A549 (cell line): ENCODE measurements around the gene TMCC3. TPM values are rescaled to one million over a fixed set of nuclear protein-coding genes. Genes with fewer than 3 reads are reported as not detected.
"Not testable (repeated sequence)": the region's sequence is repeated elsewhere in the genome, so short reads cannot be mapped to it uniquely, and the experiment has no call there.

ENCODE experiments used
- ATAC-seq, 2 experiments: fragments of 200-7000 bp in 1 of 2; fragments of >200 bp in 1 of 2; cut with Nextera tagmentation in 1 of 2; cut with Tn5 transposase in 1 of 2; 3 replicates each; pipeline versions ENCODE4 v1.8.0 to v1.9.1; 2018 to 2020; ENCODE audit warnings: mild to moderate bottlenecking in 1 of 2, moderate library complexity in 1 of 2
- CTCF ChIA-PET: fragments of 300-600 bp; sonication (Branson Sonifier 250); formaldehyde crosslinking; extraction: SDS; loops from one replicate; lab custom pipeline; 2021; ENCODE audit warnings: antibody characterized with exemption, inconsistent platforms; lab: Yijun Ruan, JAX
- POLR2A ChIA-PET: fragments of 350-600 bp; formaldehyde crosslinking; extraction: SDS; loops from one replicate; lab custom pipeline; 2021; ENCODE audit warnings: antibody characterized with exemption, inconsistent platforms; lab: Yijun Ruan, JAX
- DNase-seq, 2 experiments: peaks; one replicate each; pipeline versions ENCODE4 v3.0.0 to v3.0.0-alpha.2; 2011 to 2016; ENCODE audit warnings: low read depth in 1 of 2, low spot score in 1 of 2
- FAIRE-seq: peaks from 2 replicates; lab custom pipeline; 2011; peaks lifted over from hg19 to GRCh38; lab: Jason Lieb, UNC
- H3K27ac ChIP-seq, 2 experiments: fragments of >200 bp; sonication (Bioruptor Twin); formaldehyde crosslinking; 3 replicates each; pipeline ENCODE4 v1.5.1; 2016 to 2017
- H3K4me1 ChIP-seq: fragments of >200 bp; sonication (Bioruptor Twin); formaldehyde crosslinking; 3 replicates; pipeline ENCODE4 v1.6.1; 2016
- H3K4me2 ChIP-seq: fragments of >200 bp; sonication (Bioruptor Twin); formaldehyde crosslinking; 3 replicates; pipeline ENCODE4 v1.6.1; 2016
- H3K4me3 ChIP-seq: fragments of >200 bp; sonication (Bioruptor Twin); formaldehyde crosslinking; 3 replicates; pipeline ENCODE4 v1.5.1; 2016
- H3K9me3 ChIP-seq: fragments of >200 bp; sonication (Bioruptor Twin); formaldehyde crosslinking; 3 replicates; pipeline ENCODE4 v1.6.1; 2016
- EHMT2 ChIP-seq: fragments of 200-600 bp; sonication (generic); IDR thresholded peaks from 2 replicates; pipeline ENCODE4 v1.6.1; 2016; ENCODE audit warnings: antibody characterized with exemption, low read depth, mild to moderate bottlenecking, moderate library complexity
- ESRRA ChIP-seq: fragments of 150-350 bp; IDR thresholded peaks from 2 replicates; pipeline ENCODE4 v1.6.1; 2014; ENCODE audit warnings: mild to moderate bottlenecking, low read length, borderline replicate concordance
- HDAC2 ChIP-seq: fragments of 200-600 bp; sonication (generic); IDR thresholded peaks from 2 replicates; pipeline ENCODE4 v1.6.1; 2016
- HOXB5 ChIP-seq: fragments of 250-450 bp; sonication (Bioruptor Pico); IDR thresholded peaks from 2 replicates; pipeline ENCODE4 v1.5.0; 2020; ENCODE audit warnings: mild to moderate bottlenecking, moderate library complexity
- JUNB ChIP-seq: fragments of >200 bp; sonication (Bioruptor Twin); formaldehyde crosslinking; IDR thresholded peaks from 2 replicates; pipeline ENCODE4 v1.6.1; 2016
- NPAS2 ChIP-seq: fragments of 250-450 bp; sonication (Bioruptor Pico); IDR thresholded peaks from 2 replicates; pipeline ENCODE4 v1.8.0; 2022; ENCODE audit warnings: mild to moderate bottlenecking, moderate library complexity, borderline replicate concordance
- PHF8 ChIP-seq: fragments of 200-600 bp; sonication (generic); IDR thresholded peaks from 2 replicates; pipeline ENCODE4 v1.6.1; 2016; ENCODE audit warnings: low read depth, mild to moderate bottlenecking, antibody characterized with exemption, moderate library complexity, borderline replicate concordance
- RAD21 ChIP-seq, 2 experiments: fragments of >200 bp in 1 of 2; sonication (Bioruptor Twin) in 1 of 2; formaldehyde crosslinking in 1 of 2; IDR thresholded peaks in 1 of 2; conservative IDR thresholded peaks in 1 of 2; 2 replicates in 1 of 2; 3 replicates in 1 of 2; pipeline ENCODE4 v1.6.1; 2012 to 2018; ENCODE audit warnings: inconsistent platforms in 1 of 2
- ZC3H11A ChIP-seq: fragments of 450-650 bp; IDR thresholded peaks from 2 replicates; pipeline ENCODE4 v1.6.1; 2014; ENCODE audit warnings: antibody characterized with exemption, mild to moderate bottlenecking
- ZNF302 ChIP-seq: fragments of 250-450 bp; sonication (Bioruptor Pico); IDR thresholded peaks from 2 replicates; pipeline ENCODE4 v1.9.0; 2021; ENCODE audit warnings: inconsistent platforms, mild to moderate bottlenecking, moderate library complexity
- ZSCAN20 ChIP-seq: fragments of 250-450 bp; sonication (Bioruptor Pico); IDR thresholded peaks from 2 replicates; pipeline ENCODE4 v1.8.0; 2022; ENCODE audit warnings: mild to moderate bottlenecking, moderate library complexity
- WGBS: methylation state at CpG from one replicate; pipeline ENCODE4 v1.1.6; 2017; ENCODE audit errors: missing lambda C conversion rate; 5-methylcytosine and 5-hydroxymethylcytosine counted together
- polyA plus RNA-seq, 4 experiments: library from polyadenylated mRNA; depleted of rRNA in 3 of 4; stranded (reverse); fragments of >200 nt; fragmentation: RNase III in 1 of 4; extraction: RNeasy Plus Mini Kit Qiagen cat#74134 plus additional on column Dnase treatment in 1 of 4; gene quantifications; 2 replicates in 3 of 4; 3 replicates in 1 of 4; pipeline ENCODE4 v1.2.3, GENCODE V29; 2011 to 2017
- TF ChIP-seq, protein P1 (sequence below): fragments of 200-600 bp; sonication (generic); IDR thresholded peaks from 2 replicates; pipeline ENCODE4 v1.6.1; 2016; ENCODE audit warnings: antibody characterized with exemption, mild to moderate bottlenecking, moderate library complexity
- TF ChIP-seq, protein P2 (sequence below): fragments of >200 bp; sonication (Bioruptor Twin); formaldehyde crosslinking; IDR thresholded peaks from 2 replicates; pipeline ENCODE4 v1.6.1; 2016
- TF ChIP-seq, protein P3 (sequence below): IDR thresholded peaks from 2 replicates; pipeline ENCODE4 v1.6.1; 2012; ENCODE audit warnings: low read depth, borderline replicate concordance
- TF ChIP-seq, protein P4 (sequence below): fragments of 250-450 bp; sonication (Bioruptor Pico); IDR thresholded peaks from 2 replicates; pipeline ENCODE4 v1.5.0; 2020; ENCODE audit warnings: low read depth, mild to moderate bottlenecking, moderate library complexity
- TF ChIP-seq, protein P5 (sequence below): IDR thresholded peaks from 2 replicates; pipeline ENCODE4 v1.6.1; 2012
- TF ChIP-seq, protein P6 (sequence below): fragments of 250-450 bp; sonication (Bioruptor Pico); IDR thresholded peaks from 2 replicates; pipeline ENCODE4 v1.5.0; 2021; ENCODE audit warnings: mild to moderate bottlenecking, moderate library complexity, borderline replicate concordance

Gene TMCC3
- polyA plus RNA-seq, 2 of the 4 experiments (the other 2 are of a cell fraction) = 0.50 to 0.62 TPM

DNA sequence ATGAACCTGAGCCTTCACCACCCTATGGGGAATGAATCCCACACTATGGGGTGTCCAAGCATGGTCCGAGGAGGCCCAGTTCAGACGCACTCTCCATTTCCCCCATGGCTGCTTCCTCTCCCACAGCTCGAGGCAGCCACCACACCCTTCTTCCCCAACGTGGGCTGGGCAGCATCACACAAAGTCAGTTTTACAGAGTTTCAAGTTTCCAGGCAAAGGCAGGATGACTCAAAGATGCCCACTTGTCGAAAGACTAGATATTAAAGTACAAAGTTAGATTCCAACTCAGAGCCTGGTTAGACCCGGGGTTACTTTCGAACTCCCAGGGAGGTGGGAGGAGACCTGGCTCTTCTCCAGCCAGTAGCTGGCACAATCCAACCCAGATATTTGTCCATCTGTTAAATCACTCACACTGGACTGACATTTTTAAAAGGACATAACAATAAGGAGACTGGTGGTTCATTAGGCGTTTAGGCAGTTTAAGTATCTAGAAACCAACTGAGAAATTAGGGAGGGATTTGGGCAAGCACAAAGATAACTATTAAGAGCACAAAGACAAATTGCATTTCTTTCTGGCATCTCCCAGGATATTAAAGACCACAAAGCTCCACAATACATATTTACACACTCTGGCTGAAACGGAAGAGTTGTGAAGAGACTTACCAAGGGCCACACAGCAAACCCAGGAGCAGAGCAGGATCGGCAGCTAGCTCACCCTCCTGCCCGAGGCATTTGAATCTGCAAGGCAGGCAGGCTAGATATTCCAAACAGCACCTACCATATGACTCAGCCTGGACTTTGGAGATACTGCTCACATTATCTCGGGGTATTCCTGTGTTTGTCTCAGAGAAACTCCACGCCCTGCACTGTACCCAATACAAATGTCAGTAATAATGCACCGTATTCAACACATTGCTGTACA, 34.8 kb downstream of the TMCC3 start (continued):
- TF ChIP-seq, protein P1, sequence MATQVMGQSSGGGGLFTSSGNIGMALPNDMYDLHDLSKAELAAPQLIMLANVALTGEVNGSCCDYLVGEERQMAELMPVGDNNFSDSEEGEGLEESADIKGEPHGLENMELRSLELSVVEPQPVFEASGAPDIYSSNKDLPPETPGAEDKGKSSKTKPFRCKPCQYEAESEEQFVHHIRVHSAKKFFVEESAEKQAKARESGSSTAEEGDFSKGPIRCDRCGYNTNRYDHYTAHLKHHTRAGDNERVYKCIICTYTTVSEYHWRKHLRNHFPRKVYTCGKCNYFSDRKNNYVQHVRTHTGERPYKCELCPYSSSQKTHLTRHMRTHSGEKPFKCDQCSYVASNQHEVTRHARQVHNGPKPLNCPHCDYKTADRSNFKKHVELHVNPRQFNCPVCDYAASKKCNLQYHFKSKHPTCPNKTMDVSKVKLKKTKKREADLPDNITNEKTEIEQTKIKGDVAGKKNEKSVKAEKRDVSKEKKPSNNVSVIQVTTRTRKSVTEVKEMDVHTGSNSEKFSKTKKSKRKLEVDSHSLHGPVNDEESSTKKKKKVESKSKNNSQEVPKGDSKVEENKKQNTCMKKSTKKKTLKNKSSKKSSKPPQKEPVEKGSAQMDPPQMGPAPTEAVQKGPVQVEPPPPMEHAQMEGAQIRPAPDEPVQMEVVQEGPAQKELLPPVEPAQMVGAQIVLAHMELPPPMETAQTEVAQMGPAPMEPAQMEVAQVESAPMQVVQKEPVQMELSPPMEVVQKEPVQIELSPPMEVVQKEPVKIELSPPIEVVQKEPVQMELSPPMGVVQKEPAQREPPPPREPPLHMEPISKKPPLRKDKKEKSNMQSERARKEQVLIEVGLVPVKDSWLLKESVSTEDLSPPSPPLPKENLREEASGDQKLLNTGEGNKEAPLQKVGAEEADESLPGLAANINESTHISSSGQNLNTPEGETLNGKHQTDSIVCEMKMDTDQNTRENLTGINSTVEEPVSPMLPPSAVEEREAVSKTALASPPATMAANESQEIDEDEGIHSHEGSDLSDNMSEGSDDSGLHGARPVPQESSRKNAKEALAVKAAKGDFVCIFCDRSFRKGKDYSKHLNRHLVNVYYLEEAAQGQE = no peak
- TF ChIP-seq PHF8 = no peak
- TF ChIP-seq, protein P2, sequence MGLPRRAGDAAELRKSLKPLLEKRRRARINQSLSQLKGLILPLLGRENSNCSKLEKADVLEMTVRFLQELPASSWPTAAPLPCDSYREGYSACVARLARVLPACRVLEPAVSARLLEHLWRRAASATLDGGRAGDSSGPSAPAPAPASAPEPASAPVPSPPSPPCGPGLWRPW = no peak
- no peak for TF ChIP-seq EHMT2
- TF ChIP-seq ZSCAN20 (CRISPR knock-in tag) = no peak
- TF ChIP-seq, all 56 proteins: peak for 0

DNA sequence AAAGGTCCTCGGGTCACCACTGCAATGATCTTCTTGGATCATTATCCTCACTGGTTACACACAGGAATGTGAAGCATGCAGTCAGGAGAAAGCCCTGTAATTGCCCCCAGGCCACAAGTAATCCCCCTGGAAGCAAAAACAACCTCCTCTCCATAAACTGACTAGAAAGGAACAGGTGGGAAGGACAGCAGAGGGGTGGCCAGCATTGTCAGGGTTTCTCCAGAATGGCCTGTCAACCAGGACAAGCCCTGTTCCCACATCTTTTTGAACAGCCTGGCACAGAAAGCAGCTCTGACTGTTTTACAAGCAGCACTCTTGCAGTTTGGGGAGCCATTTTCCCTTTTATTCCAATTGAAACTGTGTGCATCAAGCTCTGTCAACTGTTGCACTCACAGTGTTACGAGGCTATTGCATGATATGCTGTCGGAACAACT, 36.1 kb downstream of the TMCC3 start:
- Histone ChIP-seq H3K4me3 (no peak overlapping the region), H3K9me3 (no peaks in the 10 kb centered on the region), H3K4me2 (peak overlapping the region; percentile 77), H3K27ac (peak overlapping the region; percentile 5 to 81; a peak in 3 of 6 replicates), H3K4me1 (peaks cover 33% of the 10 kb centered on the region)
- no peak for ATAC-seq
- TF ChIP-seq JUNB = no peak
- no peak for FAIRE-seq
- CTCF ChIA-PET = interaction anchor here (1.0 kb wide), 1 partner anchor 68 kb away, joined by 5 read pairs; no protein-coding TSS in a partner anchor
- no peak for DNase-seq
- POLR2A ChIA-PET = interaction anchor here (0.7 kb wide), 1 partner anchor 52 kb away, joined by 3 read pairs; no protein-coding TSS in a partner anchor
- WGBS = 76% methylated on average over 3 of the region's 3 CpGs

DNA sequence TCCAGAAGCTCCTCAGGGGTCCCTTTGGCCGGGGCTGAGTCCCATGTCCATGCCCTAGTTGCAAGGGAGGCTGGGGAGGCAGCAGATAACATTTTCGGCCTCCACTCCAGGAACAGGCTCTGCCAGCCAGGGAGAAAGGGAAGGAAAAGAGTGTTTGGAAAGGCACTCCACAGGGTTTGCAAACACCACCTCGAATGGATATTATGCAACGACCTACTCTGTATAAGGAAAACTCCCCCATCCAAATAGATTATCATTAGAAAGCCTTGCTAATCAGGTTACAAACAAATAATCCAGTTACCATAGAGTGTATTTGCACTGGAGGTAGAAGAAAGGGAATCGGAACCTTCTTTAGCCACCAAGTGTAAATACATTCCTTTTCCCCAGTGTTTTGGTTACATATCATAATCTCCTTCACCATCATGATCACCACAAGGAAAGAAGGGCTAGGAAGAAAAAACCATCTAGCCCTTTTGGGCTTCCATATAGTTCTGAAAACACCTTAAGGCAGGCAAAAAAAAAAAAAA, 40.4 kb downstream of the TMCC3 start:
- no peak overlapping the region for H3K27ac ChIP-seq
- TF ChIP-seq RAD21 (conservative IDR thresholded peaks at IDR 0.05 in 1 of 2, IDR thresholded peaks at IDR 0.05 in 1 of 2) (no peak), ESRRA (no peak), HOXB5 (CRISPR knock-in tag) (no peak), NPAS2 (CRISPR knock-in tag) (no peak), ZC3H11A (no peak), ZNF302 (no peak), PHF8 (no peak), ZSCAN20 (CRISPR knock-in tag) (no peak), HDAC2 (no peak)
- TF ChIP-seq, protein P3, sequence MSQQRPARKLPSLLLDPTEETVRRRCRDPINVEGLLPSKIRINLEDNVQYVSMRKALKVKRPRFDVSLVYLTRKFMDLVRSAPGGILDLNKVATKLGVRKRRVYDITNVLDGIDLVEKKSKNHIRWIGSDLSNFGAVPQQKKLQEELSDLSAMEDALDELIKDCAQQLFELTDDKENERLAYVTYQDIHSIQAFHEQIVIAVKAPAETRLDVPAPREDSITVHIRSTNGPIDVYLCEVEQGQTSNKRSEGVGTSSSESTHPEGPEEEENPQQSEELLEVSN = no peak
- TF ChIP-seq, protein P4, sequence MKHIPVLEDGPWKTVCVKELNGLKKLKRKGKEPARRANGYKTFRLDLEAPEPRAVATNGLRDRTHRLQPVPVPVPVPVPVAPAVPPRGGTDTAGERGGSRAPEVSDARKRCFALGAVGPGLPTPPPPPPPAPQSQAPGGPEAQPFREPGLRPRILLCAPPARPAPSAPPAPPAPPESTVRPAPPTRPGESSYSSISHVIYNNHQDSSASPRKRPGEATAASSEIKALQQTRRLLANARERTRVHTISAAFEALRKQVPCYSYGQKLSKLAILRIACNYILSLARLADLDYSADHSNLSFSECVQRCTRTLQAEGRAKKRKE (CRISPR knock-in tag) = no peak
- TF ChIP-seq, protein P5, sequence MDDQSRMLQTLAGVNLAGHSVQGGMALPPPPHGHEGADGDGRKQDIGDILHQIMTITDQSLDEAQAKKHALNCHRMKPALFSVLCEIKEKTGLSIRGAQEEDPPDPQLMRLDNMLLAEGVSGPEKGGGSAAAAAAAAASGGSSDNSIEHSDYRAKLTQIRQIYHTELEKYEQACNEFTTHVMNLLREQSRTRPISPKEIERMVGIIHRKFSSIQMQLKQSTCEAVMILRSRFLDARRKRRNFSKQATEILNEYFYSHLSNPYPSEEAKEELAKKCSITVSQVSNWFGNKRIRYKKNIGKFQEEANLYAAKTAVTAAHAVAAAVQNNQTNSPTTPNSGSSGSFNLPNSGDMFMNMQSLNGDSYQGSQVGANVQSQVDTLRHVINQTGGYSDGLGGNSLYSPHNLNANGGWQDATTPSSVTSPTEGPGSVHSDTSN = no peak
- TF ChIP-seq, protein P6, sequence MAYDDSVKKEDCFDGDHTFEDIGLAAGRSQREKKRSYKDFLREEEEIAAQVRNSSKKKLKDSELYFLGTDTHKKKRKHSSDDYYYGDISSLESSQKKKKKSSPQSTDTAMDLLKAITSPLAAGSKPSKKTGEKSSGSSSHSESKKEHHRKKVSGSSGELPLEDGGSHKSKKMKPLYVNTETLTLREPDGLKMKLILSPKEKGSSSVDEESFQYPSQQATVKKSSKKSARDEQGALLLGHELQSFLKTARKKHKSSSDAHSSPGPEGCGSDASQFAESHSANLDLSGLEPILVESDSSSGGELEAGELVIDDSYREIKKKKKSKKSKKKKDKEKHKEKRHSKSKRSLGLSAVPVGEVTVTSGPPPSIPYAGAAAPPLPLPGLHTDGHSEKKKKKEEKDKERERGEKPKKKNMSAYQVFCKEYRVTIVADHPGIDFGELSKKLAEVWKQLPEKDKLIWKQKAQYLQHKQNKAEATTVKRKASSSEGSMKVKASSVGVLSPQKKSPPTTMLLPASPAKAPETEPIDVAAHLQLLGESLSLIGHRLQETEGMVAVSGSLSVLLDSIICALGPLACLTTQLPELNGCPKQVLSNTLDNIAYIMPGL (CRISPR knock-in tag) = no peak
- no peak overlapping the region for H3K4me2 ChIP-seq
- H3K9me3 ChIP-seq = no peaks in the 10 kb centered on the region
- ChIA-PET CTCF (no interaction called here), POLR2A (no interaction called here)
- DNase-seq = no peak
- no peak for ATAC-seq
- no peak for FAIRE-seq
- 33% methylated on average over 5 of the region's 5 CpGs for WGBS
- H3K4me1 ChIP-seq = peaks cover 10% of the 10 kb centered on the region
- H3K4me3 ChIP-seq = no peak overlapping the region

DNA sequence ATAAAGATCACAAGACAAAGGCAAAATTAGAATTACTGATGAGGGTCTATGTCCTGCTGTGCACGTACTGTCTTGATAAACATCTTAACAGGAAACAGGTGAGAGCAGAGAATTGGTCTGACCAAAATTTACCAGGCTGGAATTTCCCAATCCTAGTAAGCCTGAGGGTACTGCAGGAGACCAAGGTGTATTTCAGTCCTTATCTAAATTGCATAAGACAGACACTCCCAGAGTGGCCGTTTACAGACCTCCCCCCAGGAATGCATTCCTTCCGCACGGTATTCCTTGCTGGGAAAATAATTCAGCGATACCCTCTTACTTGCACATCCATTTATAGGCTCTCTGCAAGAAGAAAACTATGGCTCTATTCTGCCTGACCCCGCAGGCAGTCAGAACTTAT, 43.5 kb downstream of the TMCC3 start:
- FAIRE-seq, POLR2A ChIA-PET, CTCF ChIA-PET, H3K27ac ChIP-seq, H3K9me3 ChIP-seq, H3K4me2 ChIP-seq, ATAC-seq, H3K4me1 ChIP-seq, H3K4me3 ChIP-seq, DNase-seq: not testable (repeated sequence)
- WGBS = 53% methylated on average over 6 of the region's 6 CpGs
